Lower leg skin (tissue), 3 donors: Measurements from ENCODE around the gene CMIP.

Experiments
- POLR2A ChIP-seq, 2 donors: fragments of 450-650 bp; IDR thresholded peaks; one replicate each; pipeline ENCODE4 v1.6.1; 2016 to 2017; ENCODE audit warnings: antibody characterized with exemption in 2 of 2, mild to moderate bottlenecking in 1 of 2, moderate library complexity in 1 of 2
- TF ChIP-seq, protein P1 (sequence below), 3 donors: fragments of 450-650 bp; IDR thresholded peaks; one replicate each; pipeline ENCODE4 v1.5.1; 2016; ENCODE audit warnings: antibody characterized with exemption in 3 of 3, mild to moderate bottlenecking in 3 of 3, moderate library complexity in 2 of 3

DNA sequence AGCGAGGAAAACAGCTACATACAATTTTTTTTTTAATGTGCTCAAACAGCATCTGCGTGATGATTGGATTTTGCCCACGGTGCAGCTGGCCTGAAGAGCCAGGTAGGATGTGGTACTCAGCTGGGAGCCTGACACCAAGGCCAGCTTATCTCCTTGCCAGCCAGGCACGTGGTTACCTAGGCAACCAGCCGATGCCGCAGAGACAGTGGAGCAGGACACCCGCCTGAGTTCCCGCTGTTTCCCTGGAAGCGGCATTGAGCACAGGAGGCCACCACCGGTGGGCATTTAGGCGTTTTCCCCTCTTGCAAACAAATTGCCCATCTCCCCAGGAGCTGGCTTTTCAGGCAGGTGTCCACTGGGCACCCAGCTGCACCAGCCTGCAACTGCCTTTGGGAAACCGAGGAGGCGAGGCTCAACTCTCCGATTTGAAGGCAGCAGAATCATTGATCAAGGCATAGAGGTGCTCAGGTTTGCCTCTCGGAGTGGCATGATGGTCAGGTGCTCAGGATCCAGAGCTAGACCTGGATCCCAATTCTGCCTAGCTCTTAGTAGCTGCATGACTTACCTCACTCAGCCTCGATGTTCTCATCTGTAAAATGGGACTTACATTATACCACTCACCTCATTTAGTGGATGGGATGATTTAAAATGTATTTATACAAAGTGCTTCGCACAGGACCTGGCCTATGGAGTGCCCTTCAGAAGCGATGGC, 196.9 kb downstream of the CMIP start:
- TF ChIP-seq POLR2A (IDR thresholded peaks at IDR 0.05): no peak
- TF ChIP-seq, protein P1, sequence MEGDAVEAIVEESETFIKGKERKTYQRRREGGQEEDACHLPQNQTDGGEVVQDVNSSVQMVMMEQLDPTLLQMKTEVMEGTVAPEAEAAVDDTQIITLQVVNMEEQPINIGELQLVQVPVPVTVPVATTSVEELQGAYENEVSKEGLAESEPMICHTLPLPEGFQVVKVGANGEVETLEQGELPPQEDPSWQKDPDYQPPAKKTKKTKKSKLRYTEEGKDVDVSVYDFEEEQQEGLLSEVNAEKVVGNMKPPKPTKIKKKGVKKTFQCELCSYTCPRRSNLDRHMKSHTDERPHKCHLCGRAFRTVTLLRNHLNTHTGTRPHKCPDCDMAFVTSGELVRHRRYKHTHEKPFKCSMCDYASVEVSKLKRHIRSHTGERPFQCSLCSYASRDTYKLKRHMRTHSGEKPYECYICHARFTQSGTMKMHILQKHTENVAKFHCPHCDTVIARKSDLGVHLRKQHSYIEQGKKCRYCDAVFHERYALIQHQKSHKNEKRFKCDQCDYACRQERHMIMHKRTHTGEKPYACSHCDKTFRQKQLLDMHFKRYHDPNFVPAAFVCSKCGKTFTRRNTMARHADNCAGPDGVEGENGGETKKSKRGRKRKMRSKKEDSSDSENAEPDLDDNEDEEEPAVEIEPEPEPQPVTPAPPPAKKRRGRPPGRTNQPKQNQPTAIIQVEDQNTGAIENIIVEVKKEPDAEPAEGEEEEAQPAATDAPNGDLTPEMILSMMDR (IDR thresholded peaks at IDR 0.05): no peak
